Kidney epithelial cell (primary cell): ENCODE results near the gene ARID1A. TPM values are rescaled to one million over a fixed set of nuclear protein-coding genes. Genes with fewer than 3 reads are reported as not detected.

Experiments
- DNase-seq: peaks from one replicate; pipeline ENCODE4 v3.0.0-alpha.2; 2010; ENCODE audit warnings: low read depth
- H3K27me3 ChIP-seq: 2 replicates; pipeline ENCODE4 v1.6.0; 2011; ENCODE audit warnings: low read length; ENCODE audit not compliant: control insufficient read depth, insufficient read depth
- H3K36me3 ChIP-seq: 2 replicates; pipeline ENCODE4 v1.5.1; 2011; ENCODE audit warnings: low read length; ENCODE audit not compliant: control insufficient read depth, insufficient read depth
- H3K4me3 ChIP-seq: 2 replicates; pipeline ENCODE4 v1.5.1; 2011; ENCODE audit warnings: low read depth, mild to moderate bottlenecking, control low read depth, low read length
- CTCF ChIP-seq: IDR thresholded peaks from 2 replicates; pipeline ENCODE4 v1.5.1; 2011; ENCODE audit warnings: mild to moderate bottlenecking, moderate library complexity, low read length, control low read depth, inconsistent platforms; ENCODE audit not compliant: insufficient read depth, poor library complexity, severe bottlenecking
- total RNA-seq: library from RNA; depleted of rRNA; stranded (reverse); fragments of >200 nt; gene quantifications from 2 replicates; pipeline ENCODE4 v1.2.3, GENCODE V29; 2015

ARID1A gene
- total RNA-seq, 1 donor from 2014 or later, result 43.7 TPM

- no peak for TF ChIP-seq CTCF
- no peak overlapping the region for H3K4me3 ChIP-seq
- DNase-seq, result no peak
- H3K36me3 ChIP-seq, result peaks cover 15% of the 10 kb centered on the region
- no peaks in the 10 kb centered on the region for H3K27me3 ChIP-seq
Measured at GRCh38 chr1:26775666-26776065, 79.9 kb downstream of the ARID1A start.

GRCh38 chr1:26779098-26779668, 83.4 kb downstream of the ARID1A start:
- no peaks in the 10 kb centered on the region for H3K27me3 ChIP-seq
- no peak for DNase-seq
- H3K36me3 ChIP-seq, result peaks cover 11% of the 10 kb centered on the region
- no peak for TF ChIP-seq CTCF
- H3K4me3 ChIP-seq, result no peak overlapping the region

- no peak for DNase-seq
- TF ChIP-seq CTCF, result no peak
- Histone ChIP-seq H3K4me3 (no peak overlapping the region), H3K36me3 (peaks cover 4% of the 10 kb centered on the region), H3K27me3 (no peaks in the 10 kb centered on the region)
Measured at GRCh38 chr1:26780344-26780957, 84.6 kb downstream of the ARID1A start.

GRCh38 chr1:26781206-26781825, 85.5 kb downstream of the ARID1A start:
- H3K4me3 ChIP-seq, result no peak overlapping the region
- TF ChIP-seq CTCF, result no peak
- DNase-seq, result no peak
- peaks cover 4% of the 10 kb centered on the region for H3K36me3 ChIP-seq
- H3K27me3 ChIP-seq, result no peaks in the 10 kb centered on the region

GRCh38 chr1:26782521-26783212, 86.9 kb downstream of the ARID1A start:
- Histone ChIP-seq H3K36me3 (peaks cover 4% of the 10 kb centered on the region), H3K27me3 (no peaks in the 10 kb centered on the region), H3K4me3 (no peak overlapping the region)
- TF ChIP-seq CTCF, result no peak
- no peak for DNase-seq
